IMR-90 (cell line): ENCODE measurements around the gene MYBL2.
"Not testable (repeated sequence)": the region's sequence is repeated elsewhere in the genome, so short reads cannot be mapped to it uniquely, and the experiment has no call there.

ENCODE experiments used
- CHD1 ChIP-seq: IDR thresholded peaks from 2 replicates; pipeline ENCODE4 v1.6.1; 2012; ENCODE audit warnings: low read depth, low read length, improper control_type of control experiment
- MAFK ChIP-seq: IDR thresholded peaks from 2 replicates; pipeline ENCODE4 v1.6.1; 2012; ENCODE audit warnings: low read depth, low read length, improper control_type of control experiment
- MXI1 ChIP-seq: IDR thresholded peaks from 2 replicates; pipeline ENCODE4 v1.6.1; 2012; ENCODE audit warnings: low read depth, mild to moderate bottlenecking, low read length, moderate library complexity, borderline replicate concordance
- POLR2A ChIP-seq: IDR thresholded peaks from 2 replicates; pipeline ENCODE4 v1.6.1; 2012; ENCODE audit warnings: mild to moderate bottlenecking, low read depth, low read length
- RAD21 ChIP-seq: IDR thresholded peaks from 2 replicates; pipeline ENCODE4 v1.6.1; 2012; ENCODE audit warnings: low read length, improper control_type of control experiment
- RCOR1 ChIP-seq: IDR thresholded peaks from 2 replicates; pipeline ENCODE4 v1.6.1; 2012; ENCODE audit warnings: mild to moderate bottlenecking, low read length, improper control_type of control experiment; ENCODE audit not compliant: insufficient replicate concordance
- TF ChIP-seq, protein P1 (sequence below): fragments of 150-350 bp; IDR thresholded peaks from 2 replicates; pipeline ENCODE4 v1.6.1; 2017; ENCODE audit warnings: mild to moderate bottlenecking, antibody characterized with exemption, low read length, low read depth
- TF ChIP-seq, protein P2 (sequence below): conservative IDR thresholded peaks from 2 replicates; pipeline ENCODE4 v1.5.1; 2012; ENCODE audit warnings: mild to moderate bottlenecking, low read depth, low read length, improper control_type of control experiment
- TF ChIP-seq, protein P3 (sequence below): fragments of 150-350 bp; IDR thresholded peaks from 2 replicates; pipeline ENCODE4 v1.6.1; 2016; ENCODE audit warnings: low read depth, mild to moderate bottlenecking, low read length, moderate library complexity, borderline replicate concordance

DNA sequence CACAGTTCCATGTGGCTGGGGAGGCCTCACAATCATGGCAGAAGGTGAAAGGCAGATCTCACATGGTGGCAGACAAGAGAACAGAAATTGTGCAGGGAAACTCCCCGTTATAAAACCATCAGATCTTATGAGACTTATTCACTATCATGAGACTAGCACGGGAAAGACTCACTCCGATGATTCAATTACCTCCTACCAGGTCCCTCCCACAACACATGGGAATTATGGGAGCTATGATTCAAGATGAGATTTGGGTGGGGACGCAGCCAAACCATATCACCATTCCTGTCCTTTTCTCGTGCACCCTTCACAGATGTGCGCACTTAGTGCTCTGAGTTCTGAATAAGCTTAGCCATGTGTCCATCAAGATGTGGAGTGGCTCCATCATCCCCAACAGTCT is 91.0 kb downstream of the MYBL2 start:
- TF ChIP-seq POLR2A, MXI1, RCOR1, RAD21, MAFK, CHD1: not testable (repeated sequence)
- TF ChIP-seq, protein P1, sequence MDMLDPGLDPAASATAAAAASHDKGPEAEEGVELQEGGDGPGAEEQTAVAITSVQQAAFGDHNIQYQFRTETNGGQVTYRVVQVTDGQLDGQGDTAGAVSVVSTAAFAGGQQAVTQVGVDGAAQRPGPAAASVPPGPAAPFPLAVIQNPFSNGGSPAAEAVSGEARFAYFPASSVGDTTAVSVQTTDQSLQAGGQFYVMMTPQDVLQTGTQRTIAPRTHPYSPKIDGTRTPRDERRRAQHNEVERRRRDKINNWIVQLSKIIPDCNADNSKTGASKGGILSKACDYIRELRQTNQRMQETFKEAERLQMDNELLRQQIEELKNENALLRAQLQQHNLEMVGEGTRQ: not testable (repeated sequence)
- TF ChIP-seq, protein P2, sequence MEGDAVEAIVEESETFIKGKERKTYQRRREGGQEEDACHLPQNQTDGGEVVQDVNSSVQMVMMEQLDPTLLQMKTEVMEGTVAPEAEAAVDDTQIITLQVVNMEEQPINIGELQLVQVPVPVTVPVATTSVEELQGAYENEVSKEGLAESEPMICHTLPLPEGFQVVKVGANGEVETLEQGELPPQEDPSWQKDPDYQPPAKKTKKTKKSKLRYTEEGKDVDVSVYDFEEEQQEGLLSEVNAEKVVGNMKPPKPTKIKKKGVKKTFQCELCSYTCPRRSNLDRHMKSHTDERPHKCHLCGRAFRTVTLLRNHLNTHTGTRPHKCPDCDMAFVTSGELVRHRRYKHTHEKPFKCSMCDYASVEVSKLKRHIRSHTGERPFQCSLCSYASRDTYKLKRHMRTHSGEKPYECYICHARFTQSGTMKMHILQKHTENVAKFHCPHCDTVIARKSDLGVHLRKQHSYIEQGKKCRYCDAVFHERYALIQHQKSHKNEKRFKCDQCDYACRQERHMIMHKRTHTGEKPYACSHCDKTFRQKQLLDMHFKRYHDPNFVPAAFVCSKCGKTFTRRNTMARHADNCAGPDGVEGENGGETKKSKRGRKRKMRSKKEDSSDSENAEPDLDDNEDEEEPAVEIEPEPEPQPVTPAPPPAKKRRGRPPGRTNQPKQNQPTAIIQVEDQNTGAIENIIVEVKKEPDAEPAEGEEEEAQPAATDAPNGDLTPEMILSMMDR: not testable (repeated sequence)
- TF ChIP-seq, protein P3, sequence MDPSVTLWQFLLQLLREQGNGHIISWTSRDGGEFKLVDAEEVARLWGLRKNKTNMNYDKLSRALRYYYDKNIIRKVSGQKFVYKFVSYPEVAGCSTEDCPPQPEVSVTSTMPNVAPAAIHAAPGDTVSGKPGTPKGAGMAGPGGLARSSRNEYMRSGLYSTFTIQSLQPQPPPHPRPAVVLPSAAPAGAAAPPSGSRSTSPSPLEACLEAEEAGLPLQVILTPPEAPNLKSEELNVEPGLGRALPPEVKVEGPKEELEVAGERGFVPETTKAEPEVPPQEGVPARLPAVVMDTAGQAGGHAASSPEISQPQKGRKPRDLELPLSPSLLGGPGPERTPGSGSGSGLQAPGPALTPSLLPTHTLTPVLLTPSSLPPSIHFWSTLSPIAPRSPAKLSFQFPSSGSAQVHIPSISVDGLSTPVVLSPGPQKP: not testable (repeated sequence)
